A549 (cell line): ENCODE results near the gene SHROOM2. TPM values are rescaled to one million over a fixed set of nuclear protein-coding genes. Genes with fewer than 3 reads are reported as not detected.

Source experiments
- ATAC-seq, 2 experiments: fragments of 200-7000 bp in 1 of 2; fragments of >200 bp in 1 of 2; cut with Nextera tagmentation in 1 of 2; cut with Tn5 transposase in 1 of 2; 3 replicates each; pipeline versions ENCODE4 v1.8.0 to v1.9.1; 2018 to 2020; ENCODE audit warnings: mild to moderate bottlenecking in 1 of 2, moderate library complexity in 1 of 2
- CTCF ChIA-PET: fragments of 300-600 bp; sonication (Branson Sonifier 250); formaldehyde crosslinking; extraction: SDS; loops from one replicate; lab custom pipeline; 2021; ENCODE audit warnings: antibody characterized with exemption, inconsistent platforms; lab: Yijun Ruan, JAX
- POLR2A ChIA-PET: fragments of 350-600 bp; formaldehyde crosslinking; extraction: SDS; loops from one replicate; lab custom pipeline; 2021; ENCODE audit warnings: antibody characterized with exemption, inconsistent platforms; lab: Yijun Ruan, JAX
- DNase-seq, 2 experiments: peaks; one replicate each; pipeline versions ENCODE4 v3.0.0 to v3.0.0-alpha.2; 2011 to 2016; ENCODE audit warnings: low read depth in 1 of 2, low spot score in 1 of 2
- FAIRE-seq: peaks from 2 replicates; lab custom pipeline; 2011; peaks lifted over from hg19 to GRCh38; lab: Jason Lieb, UNC
- H3K27ac ChIP-seq, 2 experiments: fragments of >200 bp; sonication (Bioruptor Twin); formaldehyde crosslinking; 3 replicates each; pipeline ENCODE4 v1.5.1; 2016 to 2017
- H3K4me1 ChIP-seq: fragments of >200 bp; sonication (Bioruptor Twin); formaldehyde crosslinking; 3 replicates; pipeline ENCODE4 v1.6.1; 2016
- H3K4me2 ChIP-seq: fragments of >200 bp; sonication (Bioruptor Twin); formaldehyde crosslinking; 3 replicates; pipeline ENCODE4 v1.6.1; 2016
- H3K4me3 ChIP-seq: fragments of >200 bp; sonication (Bioruptor Twin); formaldehyde crosslinking; 3 replicates; pipeline ENCODE4 v1.5.1; 2016
- H3K9me3 ChIP-seq: fragments of >200 bp; sonication (Bioruptor Twin); formaldehyde crosslinking; 3 replicates; pipeline ENCODE4 v1.6.1; 2016
- CBX2 ChIP-seq: fragments of 200-600 bp; sonication (generic); IDR thresholded peaks from 2 replicates; pipeline ENCODE4 v1.6.1; 2016; ENCODE audit warnings: low read depth, mild to moderate bottlenecking, borderline replicate concordance
- CBX8 ChIP-seq: fragments of 200-600 bp; sonication (generic); IDR thresholded peaks from 2 replicates; pipeline ENCODE4 v1.6.1; 2016
- CEBPB ChIP-seq, 2 experiments: fragments of >200 bp in 1 of 2; sonication (Bioruptor Twin) in 1 of 2; formaldehyde crosslinking in 1 of 2; IDR thresholded peaks; 2 replicates each; pipeline ENCODE4 v1.6.1; 2012 to 2016
- CHD2 ChIP-seq: fragments of 150-350 bp; IDR thresholded peaks from 2 replicates; pipeline ENCODE4 v1.6.1; 2014; ENCODE audit warnings: low read length; ENCODE audit not compliant: partially characterized antibody
- CHD4 ChIP-seq: fragments of 200-600 bp; sonication (generic); IDR thresholded peaks from 2 replicates; pipeline ENCODE4 v1.6.1; 2016; ENCODE audit warnings: antibody characterized with exemption, mild to moderate bottlenecking, borderline replicate concordance
- EHMT2 ChIP-seq: fragments of 200-600 bp; sonication (generic); IDR thresholded peaks from 2 replicates; pipeline ENCODE4 v1.6.1; 2016; ENCODE audit warnings: antibody characterized with exemption, low read depth, mild to moderate bottlenecking, moderate library complexity
- ESRRA ChIP-seq: fragments of 150-350 bp; IDR thresholded peaks from 2 replicates; pipeline ENCODE4 v1.6.1; 2014; ENCODE audit warnings: mild to moderate bottlenecking, low read length, borderline replicate concordance
- FOXS1 ChIP-seq: fragments of 250-450 bp; sonication (Bioruptor Pico); IDR thresholded peaks from 2 replicates; pipeline ENCODE4 v1.5.0; 2020; ENCODE audit warnings: mild to moderate bottlenecking, moderate library complexity
- GATA3 ChIP-seq: IDR thresholded peaks from 2 replicates; pipeline ENCODE4 v1.6.1; 2012; ENCODE audit warnings: borderline replicate concordance
- HDAC2 ChIP-seq: fragments of 200-600 bp; sonication (generic); IDR thresholded peaks from 2 replicates; pipeline ENCODE4 v1.6.1; 2016
- HMGXB4 ChIP-seq: fragments of 250-450 bp; sonication (Bioruptor Pico); IDR thresholded peaks from 2 replicates; pipeline ENCODE4 v1.5.0; 2021; ENCODE audit warnings: mild to moderate bottlenecking, moderate library complexity, borderline replicate concordance
- JUNB ChIP-seq: fragments of >200 bp; sonication (Bioruptor Twin); formaldehyde crosslinking; IDR thresholded peaks from 2 replicates; pipeline ENCODE4 v1.6.1; 2016
- KDM1A ChIP-seq: fragments of 200-600 bp; sonication (generic); IDR thresholded peaks from 2 replicates; pipeline ENCODE4 v1.6.1; 2016; ENCODE audit warnings: low read depth, mild to moderate bottlenecking
- MAFK ChIP-seq: fragments of 450-650 bp; IDR thresholded peaks from 2 replicates; pipeline ENCODE4 v1.6.1; 2014; ENCODE audit not compliant: partially characterized antibody
- MAZ ChIP-seq: fragments of 150-350 bp; IDR thresholded peaks from 2 replicates; pipeline ENCODE4 v1.6.1; 2014; ENCODE audit warnings: antibody characterized with exemption, low read depth, low read length, borderline replicate concordance
- MYC ChIP-seq: IDR thresholded peaks from 2 replicates; pipeline ENCODE4 v1.6.1; 2012; ENCODE audit warnings: mild to moderate bottlenecking, inconsistent platforms, low read length, improper control_type of control experiment, borderline replicate concordance
- NFE2L2 ChIP-seq: fragments of 150-350 bp; conservative IDR thresholded peaks from 2 replicates; pipeline ENCODE4 v1.6.1; 2014; ENCODE audit warnings: low read length
- NR3C1 ChIP-seq: fragments of >200 bp; sonication (Bioruptor Twin); formaldehyde crosslinking; IDR thresholded peaks from 3 replicates; pipeline ENCODE4 v1.6.1; 2017
- PHF8 ChIP-seq: fragments of 200-600 bp; sonication (generic); IDR thresholded peaks from 2 replicates; pipeline ENCODE4 v1.6.1; 2016; ENCODE audit warnings: low read depth, mild to moderate bottlenecking, antibody characterized with exemption, moderate library complexity, borderline replicate concordance
- RAD21 ChIP-seq, 2 experiments: fragments of >200 bp in 1 of 2; sonication (Bioruptor Twin) in 1 of 2; formaldehyde crosslinking in 1 of 2; IDR thresholded peaks in 1 of 2; conservative IDR thresholded peaks in 1 of 2; 2 replicates in 1 of 2; 3 replicates in 1 of 2; pipeline ENCODE4 v1.6.1; 2012 to 2018; ENCODE audit warnings: inconsistent platforms in 1 of 2
- RCOR1 ChIP-seq: fragments of 150-350 bp; IDR thresholded peaks from 2 replicates; pipeline ENCODE4 v1.6.1; 2014; ENCODE audit warnings: antibody characterized with exemption, low read length, low read depth
- RNF2 ChIP-seq: fragments of 200-600 bp; sonication (generic); IDR thresholded peaks from 2 replicates; pipeline ENCODE4 v1.6.1; 2016; ENCODE audit warnings: low read depth, mild to moderate bottlenecking, antibody characterized with exemption, moderate library complexity, borderline replicate concordance
- SMC3 ChIP-seq: fragments of >200 bp; sonication (Bioruptor Twin); formaldehyde crosslinking; IDR thresholded peaks from 3 replicates; pipeline ENCODE4 v1.6.1; 2018; ENCODE audit warnings: inconsistent platforms
- TP53 ChIP-seq: fragments of 250-450 bp; sonication (Bioruptor Pico); IDR thresholded peaks from 2 replicates; pipeline ENCODE4 v1.5.0; 2021; ENCODE audit warnings: mild to moderate bottlenecking, moderate library complexity
- ZNF302 ChIP-seq: fragments of 250-450 bp; sonication (Bioruptor Pico); IDR thresholded peaks from 2 replicates; pipeline ENCODE4 v1.9.0; 2021; ENCODE audit warnings: inconsistent platforms, mild to moderate bottlenecking, moderate library complexity
- ZSCAN20 ChIP-seq: fragments of 250-450 bp; sonication (Bioruptor Pico); IDR thresholded peaks from 2 replicates; pipeline ENCODE4 v1.8.0; 2022; ENCODE audit warnings: mild to moderate bottlenecking, moderate library complexity
- WGBS: methylation state at CpG from one replicate; pipeline ENCODE4 v1.1.6; 2017; ENCODE audit errors: missing lambda C conversion rate; 5-methylcytosine and 5-hydroxymethylcytosine counted together
- polyA plus RNA-seq, 4 experiments: library from polyadenylated mRNA; depleted of rRNA in 3 of 4; stranded (reverse); fragments of >200 nt; fragmentation: RNase III in 1 of 4; extraction: RNeasy Plus Mini Kit Qiagen cat#74134 plus additional on column Dnase treatment in 1 of 4; gene quantifications; 2 replicates in 3 of 4; 3 replicates in 1 of 4; pipeline ENCODE4 v1.2.3, GENCODE V29; 2011 to 2017
- TF ChIP-seq, protein P1 (sequence below): fragments of >200 bp; sonication (Bioruptor Twin); formaldehyde crosslinking; IDR thresholded peaks from 3 replicates; pipeline ENCODE4 v1.6.1; 2016
- TF ChIP-seq, protein P2 (sequence below): IDR thresholded peaks from 2 replicates; pipeline ENCODE4 v1.6.1; 2012; ENCODE audit warnings: low read depth, borderline replicate concordance
- TF ChIP-seq, protein P3 (sequence below): fragments of 150-350 bp; IDR thresholded peaks from 2 replicates; pipeline ENCODE4 v1.6.1; 2014; ENCODE audit warnings: low read depth, mild to moderate bottlenecking, low read length

The SHROOM2 gene
- polyA plus RNA-seq, 2 of the 4 experiments (the other 2 are of a cell fraction): 0.12 to 0.27 TPM

GRCh38 chrX:9867226-9867625 lies 81.0 kb downstream of the SHROOM2 start:
- ATAC-seq: no peak
- H3K27ac ChIP-seq: no peak overlapping the region; a peak in 1 of 6 replicates
- no peak overlapping the region for H3K4me3 ChIP-seq
- 88% methylated on average over 9 of the region's 9 CpGs for WGBS
- DNase-seq: no peak
- TF ChIP-seq RAD21 (conservative IDR thresholded peaks at IDR 0.05 in 1 of 2, IDR thresholded peaks at IDR 0.05 in 1 of 2) (no peak), MAZ (no peak), CBX8 (no peak), ZSCAN20 (no peak), CEBPB (IDR thresholded peaks at IDR 0.05) (no peak), FOXS1 (CRISPR knock-in tag) (no peak), RCOR1 (no peak), ESRRA (no peak), EHMT2 (no peak), NR3C1 (no peak), CHD4 (no peak), NFE2L2 (no peak), GATA3 (no peak), TP53 (CRISPR knock-in tag) (no peak), CHD2 (no peak)
- TF ChIP-seq, protein P1, sequence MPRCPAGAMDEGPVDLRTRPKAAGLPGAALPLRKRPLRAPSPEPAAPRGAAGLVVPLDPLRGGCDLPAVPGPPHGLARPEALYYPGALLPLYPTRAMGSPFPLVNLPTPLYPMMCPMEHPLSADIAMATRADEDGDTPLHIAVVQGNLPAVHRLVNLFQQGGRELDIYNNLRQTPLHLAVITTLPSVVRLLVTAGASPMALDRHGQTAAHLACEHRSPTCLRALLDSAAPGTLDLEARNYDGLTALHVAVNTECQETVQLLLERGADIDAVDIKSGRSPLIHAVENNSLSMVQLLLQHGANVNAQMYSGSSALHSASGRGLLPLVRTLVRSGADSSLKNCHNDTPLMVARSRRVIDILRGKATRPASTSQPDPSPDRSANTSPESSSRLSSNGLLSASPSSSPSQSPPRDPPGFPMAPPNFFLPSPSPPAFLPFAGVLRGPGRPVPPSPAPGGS: no peak
- TF ChIP-seq, protein P2, sequence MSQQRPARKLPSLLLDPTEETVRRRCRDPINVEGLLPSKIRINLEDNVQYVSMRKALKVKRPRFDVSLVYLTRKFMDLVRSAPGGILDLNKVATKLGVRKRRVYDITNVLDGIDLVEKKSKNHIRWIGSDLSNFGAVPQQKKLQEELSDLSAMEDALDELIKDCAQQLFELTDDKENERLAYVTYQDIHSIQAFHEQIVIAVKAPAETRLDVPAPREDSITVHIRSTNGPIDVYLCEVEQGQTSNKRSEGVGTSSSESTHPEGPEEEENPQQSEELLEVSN: no peak
- TF ChIP-seq, protein P3, sequence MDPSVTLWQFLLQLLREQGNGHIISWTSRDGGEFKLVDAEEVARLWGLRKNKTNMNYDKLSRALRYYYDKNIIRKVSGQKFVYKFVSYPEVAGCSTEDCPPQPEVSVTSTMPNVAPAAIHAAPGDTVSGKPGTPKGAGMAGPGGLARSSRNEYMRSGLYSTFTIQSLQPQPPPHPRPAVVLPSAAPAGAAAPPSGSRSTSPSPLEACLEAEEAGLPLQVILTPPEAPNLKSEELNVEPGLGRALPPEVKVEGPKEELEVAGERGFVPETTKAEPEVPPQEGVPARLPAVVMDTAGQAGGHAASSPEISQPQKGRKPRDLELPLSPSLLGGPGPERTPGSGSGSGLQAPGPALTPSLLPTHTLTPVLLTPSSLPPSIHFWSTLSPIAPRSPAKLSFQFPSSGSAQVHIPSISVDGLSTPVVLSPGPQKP: no peak
- H3K4me1 ChIP-seq: peaks cover 6% of the 10 kb centered on the region; the same call in 1 of the 3 replicates
- POLR2A ChIA-PET: no interaction called here
- no peak overlapping the region for H3K4me2 ChIP-seq
- no peaks in the 10 kb centered on the region for H3K9me3 ChIP-seq
- no peak for FAIRE-seq
- CTCF ChIA-PET: interaction anchor here (0.6 kb wide), 1 partner anchor 192 kb away, joined by 3 read pairs; no protein-coding TSS in a partner anchor

DNA sequence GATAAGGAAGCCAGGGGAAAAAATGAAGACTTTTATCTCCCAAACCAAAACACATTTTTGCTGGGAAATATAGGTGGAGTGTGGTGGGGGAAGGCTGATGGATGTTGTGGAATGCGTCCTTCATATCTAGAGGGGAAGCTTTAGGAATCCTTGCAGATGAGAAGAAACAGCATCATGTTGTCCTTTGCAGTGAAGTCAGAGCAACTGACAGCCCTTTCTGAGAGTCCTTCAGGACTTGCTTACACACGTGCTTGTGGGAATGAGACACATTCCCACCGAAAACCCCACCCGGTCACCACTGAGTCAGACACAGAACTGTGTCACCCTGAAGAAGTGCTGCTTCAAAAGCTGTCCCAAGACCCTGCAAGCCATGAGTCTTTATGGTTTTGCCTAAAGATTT lies 81.5 kb downstream of the SHROOM2 start:
- Histone ChIP-seq H3K4me3 (no peak overlapping the region), H3K4me1 (peaks cover 6% of the 10 kb centered on the region; the same call in 1 of the 3 replicates), H3K27ac (no peak overlapping the region), H3K9me3 (no peaks in the 10 kb centered on the region), H3K4me2 (no peak overlapping the region)
- ChIA-PET CTCF (interaction anchor here (0.5 to 0.6 kb wide), 2 partner anchors 193 to 1358 kb away, joined by 3 read pairs; no protein-coding TSS in a partner anchor), POLR2A (no interaction called here)
- TF ChIP-seq MAZ: no peak
- no peak for TF ChIP-seq NFE2L2
- TF ChIP-seq PHF8: no peak
- no peak for TF ChIP-seq MAFK
- TF ChIP-seq TP53 (CRISPR knock-in tag): no peak
- no peak for TF ChIP-seq CBX2
- TF ChIP-seq HDAC2: no peak
- TF ChIP-seq HMGXB4 (CRISPR knock-in tag): no peak
- TF ChIP-seq MYC: no peak
- TF ChIP-seq SMC3: no peak
- TF ChIP-seq ZNF302 (CRISPR knock-in tag): no peak
- TF ChIP-seq JUNB: no peak
- no peak for TF ChIP-seq RNF2
- no peak for TF ChIP-seq KDM1A
- TF ChIP-seq, protein P2: no peak
- WGBS: 62% methylated on average over 4 of the region's 4 CpGs
- ATAC-seq: no peak
- no peak for DNase-seq
- no peak for FAIRE-seq
